Stimulated activated CD8-positive, alpha-beta memory T cell treated with anti-CD3 and anti-CD28 coated beads, Interleukin-15, amount 100 ng/mL, for 4 hours (primary cell): Measurements from ENCODE around the gene TRABD.
"Not testable (repeated sequence)": the region's sequence is repeated elsewhere in the genome, so short reads cannot be mapped to it uniquely, and the experiment has no call there.

Experiments used
- DNase-seq, 2 donors: peaks; one replicate each; pipeline ENCODE4 v3.0.0-alpha.2; 2020; ENCODE audit warnings: low read depth in 2 of 2

Gene TRABD

GRCh38 chr22:50185375-50186087 lies at the start of gene TRABD:
TRABD (plus strand) TSS chr22:50185913; CDS start chr22:50193061, 7,148 bp downstream.
- DNase-seq: peak; percentile 67 to 82

- DNase-seq: no peak
Observed at GRCh38 chr22:50136581-50137015, 49.1 kb upstream of the TRABD start.

- not testable (repeated sequence) for DNase-seq
Observed at GRCh38 chr22:50137277-50137676, 48.4 kb upstream of the TRABD start.

GRCh38 chr22:50138041-50138440 lies 47.7 kb upstream of the TRABD start:
- no peak for DNase-seq

- no peak for DNase-seq
Observed at GRCh38 chr22:50138988-50139387, 46.7 kb upstream of the TRABD start.

GRCh38 chr22:50139843-50140415 lies 45.8 kb upstream of the TRABD start:
- DNase-seq: no peak

GRCh38 chr22:50140615-50141014 lies 45.1 kb upstream of the TRABD start:
- DNase-seq: no peak

GRCh38 chr22:50141462-50141861 lies 44.3 kb upstream of the TRABD start:
- no peak for DNase-seq

GRCh38 chr22:50141891-50142363 lies 43.8 kb upstream of the TRABD start:
- DNase-seq: no peak

- DNase-seq: no peak
Observed at GRCh38 chr22:50143096-50143495, 42.6 kb upstream of the TRABD start.

- no peak for DNase-seq
Observed at GRCh38 chr22:50144005-50144614, 41.6 kb upstream of the TRABD start.

GRCh38 chr22:50145721-50146438 lies 39.8 kb upstream of the TRABD start:
- no peak for DNase-seq

- DNase-seq: no peak
Observed at GRCh38 chr22:50146439-50147238, 39.1 kb upstream of the TRABD start.

GRCh38 chr22:50147258-50148165 lies 38.2 kb upstream of the TRABD start:
- DNase-seq: not testable (repeated sequence)

GRCh38 chr22:50148166-50148500 lies 37.6 kb upstream of the TRABD start:
- DNase-seq: no peak

- peak; percentile 43 to 50 for DNase-seq
Observed at GRCh38 chr22:50148991-50149721, 36.6 kb upstream of the TRABD start.

- no peak for DNase-seq
Observed at GRCh38 chr22:50150161-50151129, 35.3 kb upstream of the TRABD start.
